Thoracic aorta (tissue), 2 donors: ENCODE measurements around the gene FANCC. TPM values are rescaled to one million over a fixed set of nuclear protein-coding genes. Genes with fewer than 3 reads are reported as not detected.

Experiments used
- ATAC-seq: fragments of 150-250 bp; one replicate; pipeline ENCODE4 v1.8.0; 2017; ENCODE audit warnings: low read depth; ENCODE audit not compliant: insufficient number of reproducible peaks, low FRiP score
- DNase-seq: peaks from one replicate; pipeline ENCODE4 v3.0.0-alpha.2; 2020; ENCODE audit warnings: low spot score
- H3K27ac ChIP-seq, 2 donors: fragments of 200-600 bp; sonication (generic); 1 replicate in 1 of 2; 2 replicates in 1 of 2; pipeline ENCODE4 v1.5.1; 2016; ENCODE audit warnings: mild to moderate bottlenecking in 2 of 2, moderate library complexity in 2 of 2
- H3K27me3 ChIP-seq: fragments of 200-600 bp; sonication (generic); replicated peaks from 2 replicates; pipeline ENCODE4 v1.6.0; 2016; ENCODE audit warnings: mild to moderate bottlenecking; ENCODE audit not compliant: insufficient read depth
- H3K36me3 ChIP-seq: fragments of 200-600 bp; sonication (generic); one replicate; pipeline ENCODE4 v1.5.1; 2016
- H3K4me1 ChIP-seq, 2 donors: fragments of 200-600 bp; sonication (generic); 1 replicate in 1 of 2; 2 replicates in 1 of 2; pipeline versions ENCODE4 v1.5.1 to v1.6.0; 2016; ENCODE audit warnings: low read depth in 2 of 2, mild to moderate bottlenecking in 1 of 2; ENCODE audit not compliant: control insufficient read depth in 1 of 2
- H3K4me3 ChIP-seq: fragments of 200-600 bp; sonication (generic); 2 replicates; pipeline ENCODE4 v1.5.1; 2016; ENCODE audit warnings: mild to moderate bottlenecking
- H3K9me3 ChIP-seq: fragments of 200-600 bp; sonication (generic); 2 replicates; pipeline ENCODE4 v1.5.1; 2016
- total RNA-seq, 2 donors: library from RNA; depleted of rRNA; stranded (reverse); fragments of >200 nt; gene quantifications; one replicate each; pipeline versions ENCODE4 v1.1.0 to v1.2.3, GENCODE V29; 2016
- TF ChIP-seq, protein P1 (sequence below): fragments of 200-600 bp; sonication (generic); IDR thresholded peaks from one replicate; pipeline ENCODE4 v1.5.1; 2019; ENCODE audit warnings: antibody characterized with exemption

Gene FANCC
- total RNA-seq, 2 donors from 2014 or later: 5.7 to 9.6 TPM

DNA sequence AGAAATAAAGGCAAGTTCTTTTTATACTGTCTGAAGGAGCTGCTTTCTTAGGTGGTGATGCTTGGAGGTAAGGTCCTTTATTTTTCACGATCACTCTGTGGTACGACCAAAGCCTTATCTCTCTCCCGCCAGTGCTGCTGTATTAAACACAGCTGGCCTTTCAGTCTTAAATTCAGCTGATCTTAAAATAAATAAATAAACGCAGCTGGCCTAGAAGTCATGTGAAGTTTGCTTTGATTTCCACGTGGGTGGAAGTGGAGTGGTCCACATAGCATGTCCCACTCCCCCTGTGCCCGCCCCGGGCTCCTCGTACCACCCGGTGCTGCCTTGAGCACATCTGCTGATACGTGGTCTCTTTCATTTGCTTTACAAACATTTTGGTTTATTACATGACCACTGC is 260.4 kb downstream of the FANCC start:
- H3K27ac ChIP-seq: peak overlapping the region; percentile 83 to 89

DNA sequence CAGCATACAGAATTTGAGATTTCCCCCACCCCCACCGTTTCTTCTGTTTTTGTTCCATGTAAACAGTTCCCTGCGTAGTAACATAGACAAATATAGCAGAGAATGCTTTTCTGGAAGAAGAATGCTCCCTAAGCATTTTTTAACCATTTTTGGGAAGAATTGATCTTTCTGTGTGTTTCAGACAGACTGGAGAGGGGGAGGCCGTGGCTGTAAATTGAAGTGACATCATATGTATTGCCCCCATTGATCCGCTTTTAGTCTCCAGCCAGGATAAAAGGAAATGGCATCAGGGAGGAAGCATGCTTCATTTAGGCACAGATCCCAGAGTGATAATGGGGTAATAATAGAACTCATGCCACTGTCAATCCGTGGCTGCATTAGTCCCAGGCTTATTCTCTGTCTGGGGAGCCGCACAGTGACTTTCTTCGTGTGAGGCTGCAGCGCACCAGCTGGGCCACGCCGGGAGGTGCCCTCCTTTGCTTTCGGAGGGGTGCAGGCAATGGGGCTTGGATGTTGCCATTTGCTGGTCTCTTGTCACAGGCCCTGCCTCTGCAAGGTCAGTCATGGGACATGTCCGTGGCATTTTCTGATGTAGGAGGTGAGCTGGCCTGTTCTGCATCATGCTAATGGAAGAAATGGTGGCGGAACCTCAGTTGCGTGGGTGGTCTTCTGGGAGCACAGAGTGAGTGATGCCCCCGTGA is 261.5 kb downstream of the FANCC start:
- TF ChIP-seq, protein P1, sequence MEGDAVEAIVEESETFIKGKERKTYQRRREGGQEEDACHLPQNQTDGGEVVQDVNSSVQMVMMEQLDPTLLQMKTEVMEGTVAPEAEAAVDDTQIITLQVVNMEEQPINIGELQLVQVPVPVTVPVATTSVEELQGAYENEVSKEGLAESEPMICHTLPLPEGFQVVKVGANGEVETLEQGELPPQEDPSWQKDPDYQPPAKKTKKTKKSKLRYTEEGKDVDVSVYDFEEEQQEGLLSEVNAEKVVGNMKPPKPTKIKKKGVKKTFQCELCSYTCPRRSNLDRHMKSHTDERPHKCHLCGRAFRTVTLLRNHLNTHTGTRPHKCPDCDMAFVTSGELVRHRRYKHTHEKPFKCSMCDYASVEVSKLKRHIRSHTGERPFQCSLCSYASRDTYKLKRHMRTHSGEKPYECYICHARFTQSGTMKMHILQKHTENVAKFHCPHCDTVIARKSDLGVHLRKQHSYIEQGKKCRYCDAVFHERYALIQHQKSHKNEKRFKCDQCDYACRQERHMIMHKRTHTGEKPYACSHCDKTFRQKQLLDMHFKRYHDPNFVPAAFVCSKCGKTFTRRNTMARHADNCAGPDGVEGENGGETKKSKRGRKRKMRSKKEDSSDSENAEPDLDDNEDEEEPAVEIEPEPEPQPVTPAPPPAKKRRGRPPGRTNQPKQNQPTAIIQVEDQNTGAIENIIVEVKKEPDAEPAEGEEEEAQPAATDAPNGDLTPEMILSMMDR: no peak
- Histone ChIP-seq H3K27me3 (no peaks in the 10 kb centered on the region), H3K4me3 (peak overlapping the region; percentile 61), H3K9me3 (no peaks in the 10 kb centered on the region), H3K27ac (peak overlapping the region; percentile 83 to 89), H3K36me3 (no peaks in the 10 kb centered on the region), H3K4me1 (peaks cover 61 to 100% of the 10 kb centered on the region in 2 donors)
- DNase-seq (no peak), ATAC-seq (peak; percentile 24)

More for the DNA sequence above, 260.4 kb downstream of the FANCC start:
- Histone ChIP-seq H3K27me3 (no peaks in the 10 kb centered on the region), H3K36me3 (peaks cover 3% of the 10 kb centered on the region), H3K9me3 (no peaks in the 10 kb centered on the region), H3K4me3 (peak overlapping the region; percentile 61), H3K4me1 (peaks cover 70 to 100% of the 10 kb centered on the region in 2 donors)
- DNase-seq: no peak
- TF ChIP-seq, protein P1: no peak
- ATAC-seq: no peak

DNA sequence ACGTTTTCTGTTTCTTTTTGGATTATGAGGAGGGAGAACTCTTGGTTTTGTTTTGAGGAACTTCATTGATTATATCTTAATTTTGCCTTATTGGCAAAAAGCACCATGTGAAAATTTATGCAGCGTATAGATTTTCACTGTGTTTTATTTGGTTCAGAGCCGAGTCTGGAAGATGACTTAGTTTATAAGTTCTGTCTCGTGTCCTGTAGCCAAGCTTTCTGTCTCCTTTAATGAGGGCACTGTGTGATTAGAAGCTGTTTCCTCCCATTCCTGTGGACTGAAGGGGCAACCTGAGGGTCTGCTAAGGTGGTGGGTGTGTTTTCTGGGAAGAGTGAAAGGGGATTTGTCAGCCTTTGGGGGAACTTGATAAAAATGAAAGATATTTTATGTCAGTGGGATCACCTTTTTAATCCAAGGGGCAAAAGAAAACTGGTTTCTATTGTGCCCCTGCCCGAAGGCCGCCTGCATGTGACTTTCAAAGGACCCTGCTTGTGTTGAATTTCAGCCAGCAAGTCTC is 262.1 kb downstream of the FANCC start:
- TF ChIP-seq, protein P1: no peak
- H3K27me3 ChIP-seq: no peaks in the 10 kb centered on the region
- peak overlapping the region; percentile 61 for H3K4me3 ChIP-seq
- H3K36me3 ChIP-seq: no peaks in the 10 kb centered on the region
- H3K9me3 ChIP-seq: no peaks in the 10 kb centered on the region
- peak overlapping the region; percentile 83 to 89 for H3K27ac ChIP-seq
- DNase-seq (no peak), ATAC-seq (no peak)
- peaks cover 56 to 98% of the 10 kb centered on the region in 2 donors for H3K4me1 ChIP-seq

DNA sequence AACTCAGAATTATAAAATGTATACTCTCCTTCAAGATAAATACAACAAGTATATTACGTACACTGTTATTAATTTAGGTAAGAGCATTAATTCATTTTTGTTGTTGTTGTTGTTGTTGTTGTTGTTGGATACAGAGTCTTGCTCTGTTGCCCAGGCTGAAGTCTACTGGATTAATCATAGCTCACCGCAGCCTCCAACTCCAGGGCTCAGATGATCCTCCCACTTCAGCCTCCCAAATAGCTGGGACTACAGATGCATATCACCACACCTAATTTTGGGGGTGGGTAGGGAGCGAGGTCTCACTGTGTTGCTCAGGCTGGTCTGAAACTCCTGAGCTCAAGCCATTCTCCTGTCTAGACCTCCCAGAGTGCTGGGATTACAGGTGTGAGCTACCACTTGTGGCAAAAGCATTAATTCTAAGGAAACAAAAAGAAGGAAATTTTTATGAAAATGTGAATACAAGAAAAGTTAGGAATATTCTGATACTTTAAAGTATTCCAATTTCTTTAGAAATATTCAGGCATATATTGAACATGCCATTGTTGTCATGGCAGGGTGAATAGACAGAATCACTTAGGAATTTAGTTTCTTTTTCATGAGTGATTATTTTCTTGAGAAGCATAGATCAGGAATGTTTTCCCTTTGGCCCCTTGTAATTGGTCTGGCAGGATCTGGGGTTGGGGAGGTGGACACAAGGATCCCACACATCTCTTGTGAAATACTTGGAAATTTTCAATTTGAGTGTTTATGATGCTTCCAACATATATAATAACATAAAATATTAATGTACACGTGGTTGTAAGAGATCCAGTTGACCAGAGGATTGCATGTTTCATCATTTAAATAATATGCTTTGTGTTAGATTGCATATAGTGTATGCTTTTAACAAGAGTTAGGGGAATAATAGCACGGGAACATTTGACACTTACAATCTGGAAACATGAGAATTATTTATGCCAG is 263.6 kb downstream of the FANCC start:
- Histone ChIP-seq H3K27ac (peak overlapping the region; percentile 83 to 89), H3K9me3 (no peaks in the 10 kb centered on the region), H3K4me1 (peaks cover 46 to 97% of the 10 kb centered on the region in 2 donors), H3K27me3 (no peaks in the 10 kb centered on the region), H3K4me3 (peak overlapping the region; percentile 26), H3K36me3 (no peaks in the 10 kb centered on the region)
- ATAC-seq (no peak), DNase-seq (no peak)
- TF ChIP-seq, protein P1: no peak

DNA sequence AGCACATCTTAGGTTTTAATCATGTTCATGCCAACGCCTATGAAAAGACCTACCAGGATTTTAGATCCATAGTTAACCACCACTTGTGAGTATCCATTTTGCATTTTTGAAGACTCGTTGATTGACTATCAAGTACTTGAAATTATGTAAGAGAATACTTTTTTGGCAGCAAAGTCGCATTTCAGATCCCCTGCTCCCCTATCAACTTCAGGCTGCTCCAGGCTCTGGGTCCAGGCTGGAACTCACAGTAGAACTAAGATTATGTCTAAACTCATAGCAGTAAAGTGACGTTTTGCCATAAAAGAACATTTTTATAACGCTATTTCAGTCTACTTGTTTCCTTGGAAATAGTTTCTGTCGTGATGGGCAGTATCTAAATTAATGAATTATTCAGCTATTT is 267.7 kb downstream of the FANCC start:
- TF ChIP-seq, protein P1: no peak
- Histone ChIP-seq H3K27me3 (no peaks in the 10 kb centered on the region), H3K9me3 (no peaks in the 10 kb centered on the region), H3K4me3 (peak overlapping the region; percentile 75), H3K4me1 (peaks cover 30 to 85% of the 10 kb centered on the region in 2 donors), H3K36me3 (no peaks in the 10 kb centered on the region), H3K27ac (peak overlapping the region; percentile 67 to 89)
- no peak for ATAC-seq
- DNase-seq: no peak
